Colonic mucosa (tissue), 4 donors: Measurements from ENCODE around the gene KRT84. TPM values are rescaled to one million over a fixed set of nuclear protein-coding genes. Genes with fewer than 3 reads are reported as not detected.
"Not testable (repeated sequence)": the region's sequence is repeated elsewhere in the genome, so short reads cannot be mapped to it uniquely, and the experiment has no call there.

Experiments
- DNase-seq: peaks from one replicate; pipeline ENCODE4 v3.0.0-alpha.2; 2020
- H3K27ac ChIP-seq: fragments of 200-600 bp; one replicate; pipeline ENCODE4 v1.8.0; 2021
- H3K27me3 ChIP-seq: fragments of 200-600 bp; one replicate; pipeline ENCODE4 v1.8.0; 2021
- H3K36me3 ChIP-seq: fragments of 200-600 bp; one replicate; pipeline ENCODE4 v1.8.0; 2021
- H3K4me1 ChIP-seq: fragments of 200-600 bp; one replicate; pipeline ENCODE4 v1.8.0; 2021; ENCODE audit warnings: mild to moderate bottlenecking
- H3K4me3 ChIP-seq: fragments of 200-600 bp; one replicate; pipeline ENCODE4 v1.8.0; 2021
- H3K9ac ChIP-seq, 2 donors: one replicate each; pipeline ENCODE4 v1.7.0; 2013; ENCODE audit warnings: control low read depth in 2 of 2, low read depth in 2 of 2, low read length in 2 of 2
- H3K9me3 ChIP-seq: fragments of 200-600 bp; one replicate; pipeline ENCODE4 v1.8.0; 2021
- CTCF ChIP-seq: fragments of 200-600 bp; IDR thresholded peaks from one replicate; pipeline ENCODE4 v1.8.0; 2022; ENCODE audit warnings: antibody characterized with exemption, mild to moderate bottlenecking
- intact Hi-C: fragments of 100-400 bp; cut with DNase I; formaldehyde crosslinking; loops from one replicate; pipeline ENCODE4 v1.14.1; 2022
- total RNA-seq, 2 donors: library from RNA; stranded (reverse); fragmentation: NEBNext Ultra II Directional in 1 of 2; extraction: Animal tissue kit (Norgen Biotek cat#: 25700) in 1 of 2; gene quantifications; one replicate each; pipeline ENCODE4 v1.2.1, GENCODE V29; 2021
- donor health status: healthy.
- donor health status: DM: no; HTN: no; CAD: no.
- donor health status: DM: no; HTN: no; CAD: no.

KRT84 gene
- total RNA-seq, 2 donors from 2014 or later: not detected

DNA sequence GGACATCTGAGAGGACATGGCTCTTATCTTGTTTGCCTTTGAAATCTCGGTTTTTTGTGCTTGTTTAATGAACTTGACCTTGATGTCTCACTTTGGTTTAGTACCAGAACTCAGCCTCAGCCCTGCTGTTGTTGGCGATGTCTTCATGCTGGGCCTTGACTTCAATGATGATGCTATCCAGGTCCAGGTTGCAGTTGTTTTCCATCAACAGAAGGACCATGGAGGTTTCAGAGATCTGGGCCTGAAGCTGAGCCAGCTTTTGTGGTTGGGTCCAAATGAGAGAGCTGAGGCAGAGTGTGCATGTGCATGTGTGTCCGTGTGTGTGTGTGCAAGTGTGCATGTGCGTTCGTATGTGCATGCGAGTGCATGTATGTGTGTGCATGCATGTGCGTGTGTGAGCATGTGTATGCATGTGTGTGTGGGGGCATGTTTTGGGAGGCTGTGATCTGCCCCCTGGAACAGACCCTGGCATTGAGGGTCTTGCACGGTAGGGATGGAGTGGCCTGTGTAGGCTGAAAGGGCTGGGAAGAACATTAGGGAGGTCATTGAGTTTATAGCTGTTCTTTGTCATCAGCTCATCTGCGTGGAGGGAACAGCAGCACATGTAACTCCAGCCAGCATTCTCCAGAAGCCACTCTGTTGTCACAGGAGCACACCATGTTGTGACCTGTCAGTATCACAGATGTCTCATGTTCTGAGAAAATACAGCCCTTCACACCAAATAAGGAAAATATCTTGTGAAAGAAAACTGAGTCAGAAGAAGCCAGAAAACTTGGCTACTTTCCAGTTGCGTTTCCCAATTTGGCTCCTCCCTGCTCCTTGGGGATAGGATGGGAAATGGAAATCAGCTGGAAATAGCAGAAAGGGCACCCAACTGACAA is 30.7 kb upstream of the KRT84 start:
- Histone ChIP-seq H3K27ac (no peak overlapping the region), H3K36me3 (no peaks in the 10 kb centered on the region), H3K9me3 (no peaks in the 10 kb centered on the region), H3K9ac (no peak overlapping the region), H3K27me3 (no peaks in the 10 kb centered on the region), H3K4me1 (no peaks in the 10 kb centered on the region), H3K4me3 (no peak overlapping the region)
- peak; percentile 45 for DNase-seq
- intact Hi-C loops: no loop called here
- no peak for TF ChIP-seq CTCF

DNA sequence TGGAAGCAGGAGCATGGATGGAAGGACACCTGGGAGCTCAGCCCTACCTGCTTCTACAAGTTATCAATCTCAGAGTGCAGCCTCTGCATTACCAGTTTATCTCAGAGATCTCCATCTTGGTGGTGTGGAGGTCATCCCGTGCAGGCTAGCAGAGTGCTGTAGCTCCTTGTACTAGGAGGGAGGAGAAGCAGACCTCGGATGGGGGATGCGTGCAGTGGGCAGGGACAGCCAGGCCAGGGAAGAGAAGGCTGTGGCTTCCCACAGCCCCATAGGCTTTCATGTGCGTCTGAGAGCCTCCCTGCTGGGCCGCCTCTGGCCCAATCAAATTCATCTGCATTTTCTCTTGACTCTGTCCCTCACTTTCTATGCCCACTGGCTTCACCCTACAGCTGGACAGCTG is 29.5 kb upstream of the KRT84 start:
- no peak for TF ChIP-seq CTCF
- Histone ChIP-seq H3K4me1 (no peaks in the 10 kb centered on the region), H3K9ac (no peak overlapping the region), H3K27me3 (no peaks in the 10 kb centered on the region), H3K4me3 (no peak overlapping the region), H3K36me3 (no peaks in the 10 kb centered on the region), H3K9me3 (no peaks in the 10 kb centered on the region), H3K27ac (no peak overlapping the region)
- intact Hi-C loops: no loop called here
- DNase-seq: no peak

- Histone ChIP-seq H3K9ac (no peak overlapping the region), H3K27ac (no peak overlapping the region), H3K4me3 (no peak overlapping the region), H3K9me3 (no peaks in the 10 kb centered on the region), H3K4me1 (no peaks in the 10 kb centered on the region), H3K36me3 (no peaks in the 10 kb centered on the region), H3K27me3 (no peaks in the 10 kb centered on the region)
- DNase-seq: no peak
- intact Hi-C loops: no loop called here
- TF ChIP-seq CTCF: no peak
These were observed 28.4 kb upstream of the KRT84 start for GRCh38 chr12:52413782-52414345.

DNA sequence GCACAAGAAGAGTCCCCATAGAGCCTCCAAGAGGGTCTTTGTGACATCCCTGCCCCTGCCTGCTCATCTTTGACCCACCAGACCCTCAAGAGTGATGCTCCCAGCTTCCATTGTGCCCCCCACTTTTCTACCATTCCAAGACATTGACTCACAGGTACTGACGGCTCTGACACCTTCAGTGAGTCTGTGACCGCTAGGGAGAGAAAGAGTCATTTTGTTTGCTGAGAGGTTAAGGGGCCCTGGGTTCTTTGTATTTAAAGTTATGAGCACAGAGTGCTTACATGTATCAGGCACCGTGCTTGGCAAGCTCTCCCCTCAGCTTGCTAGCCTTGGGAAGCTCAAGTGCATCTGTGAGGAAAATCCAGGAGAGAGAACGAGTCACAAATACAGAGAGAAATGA is 27.8 kb upstream of the KRT84 start:
- Histone ChIP-seq H3K9ac (no peak overlapping the region), H3K36me3 (no peaks in the 10 kb centered on the region), H3K4me1 (no peaks in the 10 kb centered on the region), H3K27me3 (no peaks in the 10 kb centered on the region), H3K27ac (no peak overlapping the region), H3K9me3 (no peaks in the 10 kb centered on the region), H3K4me3 (no peak overlapping the region)
- DNase-seq: no peak
- intact Hi-C loops: no loop called here
- no peak for TF ChIP-seq CTCF

DNA sequence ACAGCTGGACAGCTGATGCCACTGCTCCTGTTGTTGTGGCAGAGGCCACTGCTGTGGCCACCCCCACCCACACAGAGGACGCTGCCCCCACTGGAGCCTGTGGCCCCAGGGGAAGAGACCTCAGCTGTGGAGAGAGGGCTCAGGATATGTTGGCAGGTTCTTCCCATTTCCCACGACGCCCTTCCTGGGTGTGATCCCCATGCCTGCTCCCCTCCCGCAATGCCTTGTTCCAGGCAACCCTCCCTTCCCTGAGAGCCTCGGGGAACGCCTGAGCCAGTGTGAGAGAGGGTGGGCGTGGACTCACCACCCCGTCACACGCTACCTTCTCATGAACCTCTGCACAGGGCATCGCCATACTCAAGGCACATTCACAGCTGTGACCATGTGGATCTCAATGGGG is 26.4 kb upstream of the KRT84 start:
- Histone ChIP-seq H3K27me3 (no peaks in the 10 kb centered on the region), H3K4me3 (no peak overlapping the region), H3K4me1 (no peaks in the 10 kb centered on the region), H3K9me3 (no peaks in the 10 kb centered on the region), H3K9ac (no peak overlapping the region), H3K36me3 (no peaks in the 10 kb centered on the region), H3K27ac (no peak overlapping the region)
- no peak for DNase-seq
- TF ChIP-seq CTCF: no peak
- intact Hi-C loops: no loop called here

- intact Hi-C loops, H3K27me3 ChIP-seq, H3K36me3 ChIP-seq, H3K27ac ChIP-seq, H3K9me3 ChIP-seq, DNase-seq, H3K4me1 ChIP-seq, H3K4me3 ChIP-seq, H3K9ac ChIP-seq: not testable (repeated sequence)
These were observed 25.3 kb upstream of the KRT84 start for GRCh38 chr12:52410589-52411248.
